HG02623 (cell line): ENCODE data around the gene CTAGE4.
A peak's percentile ranks its signal among the peaks of the same experiment; 100 is the strongest.
"Not testable (repeated sequence)": the region's sequence is repeated elsewhere in the genome, so short reads cannot be mapped to it uniquely, and the experiment has no call there.

Experiments used
- ATAC-seq: cut with Tn5 transposase; IDR thresholded peaks from one replicate; pipeline ENCODE4 v1.9.1; 2021; ENCODE audit warnings: moderate library complexity; ENCODE audit not compliant: unreplicated experiment

Gene CTAGE4, protein sequence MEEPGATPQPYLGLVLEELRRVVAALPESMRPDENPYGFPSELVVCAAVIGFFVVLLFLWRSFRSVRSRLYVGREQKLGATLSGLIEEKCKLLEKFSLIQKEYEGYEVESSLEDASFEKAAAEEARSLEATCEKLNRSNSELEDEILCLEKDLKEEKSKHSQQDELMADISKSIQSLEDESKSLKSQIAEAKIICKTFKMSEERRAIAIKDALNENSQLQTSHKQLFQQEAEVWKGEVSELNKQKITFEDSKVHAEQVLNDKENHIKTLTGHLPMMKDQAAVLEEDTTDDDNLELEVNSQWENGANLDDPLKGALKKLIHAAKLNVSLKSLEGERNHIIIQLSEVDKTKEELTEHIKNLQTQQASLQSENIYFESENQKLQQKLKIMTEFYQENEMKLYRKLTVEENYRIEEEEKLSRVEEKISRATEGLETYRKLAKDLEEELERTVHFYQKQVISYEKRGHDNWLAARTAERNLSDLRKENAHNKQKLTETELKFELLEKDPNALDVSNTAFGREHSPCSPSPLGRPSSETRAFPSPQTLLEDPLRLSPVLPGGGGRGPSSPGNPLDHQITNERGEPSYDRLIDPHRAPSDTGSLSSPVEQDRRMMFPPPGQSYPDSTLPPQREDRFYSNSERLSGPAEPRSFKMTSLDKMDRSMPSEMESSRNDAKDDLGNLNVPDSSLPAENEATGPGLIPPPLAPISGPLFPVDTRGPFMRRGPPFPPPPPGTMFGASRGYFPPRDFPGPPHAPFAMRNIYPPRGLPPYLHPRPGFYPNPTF

DNA sequence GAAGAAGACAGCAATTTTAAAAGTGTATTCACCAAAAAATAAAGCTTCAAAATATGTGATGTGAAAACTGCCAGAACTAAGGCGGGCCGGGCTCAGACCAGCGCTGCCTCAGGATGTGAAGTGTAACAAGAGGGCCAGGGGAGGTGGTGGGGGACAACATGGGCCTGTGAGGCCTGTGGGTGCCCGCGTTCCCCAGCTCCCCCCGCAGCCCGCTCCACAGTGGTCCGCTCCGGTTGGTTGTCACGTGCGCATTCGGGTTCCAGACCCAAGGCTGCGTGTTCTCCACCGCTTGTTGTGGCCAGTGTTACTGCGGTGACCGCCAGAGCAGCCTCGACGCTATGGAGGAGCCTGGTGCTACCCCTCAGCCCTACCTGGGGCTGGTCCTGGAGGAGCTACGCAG, at the start of gene CTAGE4:
CTAGE4 (plus strand) TSS at position 301 of the 400 bp plus-strand sequence; CDS start at position 339, 38 bp downstream.
- ATAC-seq, result not testable (repeated sequence)

GRCh38 chr7:144134116-144134515, 49.1 kb upstream of the CTAGE4 start:
- no peak for ATAC-seq

GRCh38 chr7:144137501-144137900, 45.8 kb upstream of the CTAGE4 start:
- ATAC-seq, result no peak

- ATAC-seq, result no peak
Observed at GRCh38 chr7:144142187-144142586, 41.1 kb upstream of the CTAGE4 start.

DNA sequence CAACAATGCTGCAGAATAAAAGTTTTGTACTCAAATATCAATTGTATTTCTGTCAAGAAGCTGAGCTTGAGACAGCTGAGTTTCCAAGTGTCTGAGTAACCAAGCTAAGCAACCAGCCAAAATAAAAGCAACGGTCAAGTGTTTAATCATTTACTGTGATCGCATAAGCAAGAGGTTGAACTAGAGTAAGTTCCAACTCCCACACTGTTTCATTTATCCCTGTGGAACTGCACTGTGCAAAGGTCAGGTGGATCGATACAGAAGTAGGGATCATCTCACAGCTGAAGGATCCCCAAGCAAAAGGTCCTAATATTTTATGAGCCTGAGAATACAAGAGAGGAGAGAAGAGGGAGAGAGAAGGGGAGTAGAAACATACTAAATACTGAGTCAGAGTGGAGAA, 38.8 kb upstream of the CTAGE4 start:
- no peak for ATAC-seq

GRCh38 chr7:144148224-144148827, 34.9 kb upstream of the CTAGE4 start:
- no peak for ATAC-seq

DNA sequence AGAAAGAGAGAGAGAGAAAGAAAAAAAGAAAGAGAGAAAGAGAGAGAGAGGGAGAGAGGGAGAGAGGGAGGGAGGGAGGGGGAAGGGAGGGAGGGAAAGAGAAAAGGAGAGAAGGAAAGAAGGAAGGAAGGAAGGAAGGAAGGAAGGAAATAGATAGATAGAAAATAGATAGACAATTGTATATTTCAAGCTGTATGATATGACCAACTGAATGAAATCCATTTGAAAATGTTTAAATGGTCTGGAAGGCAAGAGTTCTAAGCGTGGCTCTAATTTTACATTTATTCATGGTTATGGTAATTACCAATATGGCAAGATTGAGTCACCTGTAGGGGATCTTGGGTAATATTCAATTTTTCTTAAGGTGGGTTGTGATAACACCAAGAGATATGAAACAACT, 24.4 kb upstream of the CTAGE4 start:
- no peak for ATAC-seq

DNA sequence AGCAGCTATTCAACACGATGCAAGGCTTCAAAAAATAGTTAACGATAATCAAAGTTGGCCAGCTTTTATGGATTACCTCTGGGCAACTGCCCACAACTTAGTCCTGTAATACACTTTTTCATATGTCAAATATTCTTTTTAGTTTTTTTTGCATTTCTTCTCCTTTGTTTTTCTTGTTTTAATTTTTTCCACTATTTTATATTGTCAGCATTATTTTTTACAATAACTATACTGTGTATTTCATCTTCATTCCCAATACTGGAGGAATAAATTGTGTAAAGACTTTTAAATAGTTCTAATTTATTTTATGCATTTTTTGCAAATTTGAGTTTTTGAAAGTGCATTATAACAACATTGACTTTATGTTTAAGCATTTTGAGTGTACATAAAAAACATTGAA, 18.5 kb upstream of the CTAGE4 start:
- no peak for ATAC-seq

DNA sequence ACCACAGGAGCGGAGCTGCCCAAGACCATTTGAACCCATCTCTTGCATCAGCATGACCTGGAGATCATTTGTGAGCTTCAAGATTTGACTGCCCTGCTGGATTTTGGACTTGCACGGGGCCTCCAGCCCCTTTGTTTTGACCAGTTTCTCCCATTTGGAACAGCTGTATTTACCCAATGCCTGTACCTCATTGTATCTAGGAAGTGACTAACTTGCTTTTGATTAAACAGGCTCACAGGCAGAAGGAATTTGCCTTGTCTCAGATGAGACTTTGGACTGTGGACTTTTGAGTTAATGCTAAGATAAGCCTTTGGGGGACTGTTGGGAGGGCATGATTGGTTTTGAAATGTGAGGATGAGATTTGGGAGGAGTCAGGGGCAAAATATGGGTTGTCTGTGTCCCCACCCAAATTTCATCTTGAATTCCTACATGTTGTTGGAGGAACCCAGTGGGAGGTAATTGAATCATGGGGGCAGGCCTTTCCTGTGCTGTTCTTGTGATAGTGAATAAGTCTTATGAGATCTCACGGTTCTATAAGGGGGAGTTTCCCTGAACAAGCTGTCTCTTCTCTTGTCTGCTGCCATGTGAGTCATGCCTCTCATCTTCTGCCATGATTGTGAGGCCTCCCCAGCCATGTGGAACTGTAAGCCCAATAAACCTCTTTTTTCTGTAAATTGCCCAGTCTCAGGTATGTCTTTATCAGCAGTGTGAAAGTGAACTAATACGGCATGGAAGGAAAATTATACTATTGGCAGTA, 11.5 kb upstream of the CTAGE4 start:
- not testable (repeated sequence) for ATAC-seq

DNA sequence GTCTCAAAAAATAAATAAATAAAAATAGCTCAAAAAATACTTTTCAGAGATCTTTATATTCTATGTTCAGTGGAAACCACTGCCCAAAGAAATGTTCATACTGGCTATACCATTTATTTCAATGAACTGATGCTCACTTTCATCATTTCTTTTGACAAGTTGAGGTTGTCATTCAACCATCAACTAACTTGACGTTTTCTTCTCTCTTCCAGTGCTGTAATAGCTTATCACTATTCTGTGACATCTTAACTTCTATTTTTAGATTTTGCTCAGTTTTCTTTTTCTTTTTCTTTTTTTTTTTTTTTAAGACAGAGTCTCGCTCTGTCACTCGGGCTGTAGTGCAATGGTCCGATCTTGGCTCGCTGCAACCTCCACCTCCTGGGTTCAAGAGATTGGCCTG, 8.7 kb upstream of the CTAGE4 start:
- no peak for ATAC-seq

DNA sequence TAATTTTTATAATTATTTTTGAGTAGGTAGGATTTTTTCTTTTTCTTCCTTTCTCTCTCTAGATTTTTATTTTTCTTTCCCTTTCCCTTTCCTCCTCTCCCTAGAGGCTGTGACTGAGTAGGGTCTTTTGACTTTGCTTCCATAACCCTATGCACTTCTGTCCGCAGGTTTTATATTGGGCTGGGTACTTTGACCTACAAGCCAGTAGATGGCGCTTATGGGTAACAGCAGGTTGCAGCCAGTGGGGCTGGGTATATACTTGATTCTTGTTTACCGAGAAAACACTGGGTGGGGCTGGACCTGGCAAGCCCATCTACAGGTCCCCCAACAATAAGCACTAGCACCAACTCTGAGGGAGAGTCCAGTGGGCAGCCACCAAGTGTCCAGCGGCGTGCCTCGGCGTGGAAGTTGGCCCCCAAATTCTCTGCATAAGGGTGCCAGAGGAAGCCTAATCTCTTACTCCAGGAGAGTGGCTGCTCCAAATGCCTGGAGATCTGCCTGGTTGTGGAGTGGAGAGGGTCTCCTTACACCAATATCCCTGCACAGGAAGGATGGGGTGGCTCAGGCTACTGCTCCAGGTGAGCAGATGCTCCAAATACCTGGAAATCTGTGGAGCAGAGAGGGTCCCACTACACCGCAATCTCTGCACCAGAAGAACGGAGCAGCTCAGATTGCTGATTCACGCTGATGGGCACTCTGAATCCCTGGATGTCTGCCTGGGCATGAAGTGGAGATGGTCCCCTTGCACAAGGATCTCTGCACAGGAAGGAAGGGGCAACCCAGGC, 4.7 kb upstream of the CTAGE4 start:
- peak; percentile 98 for ATAC-seq

DNA sequence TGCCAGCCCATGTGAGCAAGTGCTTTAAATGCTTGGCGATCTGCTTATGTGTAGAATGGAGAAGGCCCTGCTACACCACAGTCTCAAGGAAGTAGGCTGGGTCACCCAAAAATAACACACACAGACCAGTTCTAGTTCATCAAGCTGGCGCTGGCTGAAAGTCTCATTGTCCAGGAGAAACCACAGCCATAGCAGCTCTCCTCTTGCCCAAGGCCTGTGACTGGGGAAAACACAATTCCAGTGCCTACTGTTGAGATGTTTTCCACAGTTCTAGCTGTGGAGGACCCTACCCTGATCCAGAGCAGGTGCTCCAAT, 4.1 kb upstream of the CTAGE4 start:
- not testable (repeated sequence) for ATAC-seq

DNA sequence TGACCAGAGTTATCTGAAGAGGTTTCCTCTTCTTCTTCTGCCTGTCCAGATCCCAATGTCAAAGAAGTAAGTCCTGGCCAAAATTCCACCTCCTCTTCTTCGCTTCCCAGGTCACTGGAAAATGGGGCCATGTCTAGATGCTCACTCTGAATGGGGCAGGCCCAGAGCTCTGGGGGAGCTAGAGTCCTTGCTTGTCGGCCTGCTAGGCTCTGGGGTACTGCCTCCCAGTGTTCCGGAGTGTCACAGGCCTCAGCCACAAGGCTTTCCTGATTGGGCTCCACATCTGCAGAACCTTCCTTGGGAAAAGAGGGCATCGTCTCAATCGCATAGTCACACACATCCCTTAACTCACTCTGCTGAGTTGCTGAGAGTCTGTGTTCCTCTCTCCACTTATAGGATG, 4.6 kb downstream of the CTAGE4 start:
- ATAC-seq, result not testable (repeated sequence)

DNA sequence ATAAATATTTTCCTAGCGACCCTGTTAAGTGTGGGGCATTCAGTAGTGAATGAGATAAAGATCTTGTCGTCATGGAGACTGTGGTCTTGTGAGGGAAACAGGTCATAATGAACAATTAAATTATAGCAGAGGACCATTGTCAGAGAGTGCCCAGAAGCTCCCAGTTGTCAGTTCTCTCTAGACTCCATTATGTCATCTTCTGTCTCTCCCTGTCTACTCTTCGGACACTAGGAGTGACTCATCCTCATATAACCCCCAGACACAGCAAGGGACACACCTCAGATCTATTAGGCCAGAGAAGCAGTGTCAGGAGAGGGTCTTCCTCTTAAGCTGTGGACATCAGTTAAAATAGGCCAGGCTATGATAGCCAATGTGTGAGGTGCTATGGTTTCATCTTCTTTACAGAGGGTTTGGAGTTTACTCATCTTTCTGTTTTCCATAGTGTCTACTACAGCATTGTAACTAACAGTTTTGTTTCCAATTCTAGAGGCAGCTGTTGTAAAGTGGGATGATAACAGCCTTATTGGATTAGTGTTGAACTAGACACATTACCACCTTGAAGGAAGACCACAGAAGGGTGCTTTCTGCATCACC, 5.4 kb downstream of the CTAGE4 start:
- ATAC-seq, result not testable (repeated sequence)

DNA sequence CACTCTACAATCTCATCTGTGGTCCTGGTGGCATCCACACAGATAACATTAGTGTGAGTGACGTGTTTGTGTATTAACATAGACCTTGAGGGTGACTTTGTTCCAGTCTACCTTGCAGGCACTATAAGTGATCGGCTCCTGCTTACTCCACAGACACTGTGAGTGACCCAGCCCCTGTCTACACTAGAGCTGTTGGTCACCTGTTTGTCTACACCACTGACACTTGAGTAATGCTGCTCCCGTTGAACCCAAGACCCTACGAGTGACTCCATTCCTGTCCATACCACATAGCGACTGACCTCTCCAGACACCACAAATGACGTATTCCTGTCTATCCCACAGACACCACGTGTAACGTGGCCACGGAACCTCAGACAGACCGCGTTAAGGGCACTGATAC, 10.5 kb downstream of the CTAGE4 start:
- ATAC-seq, result not testable (repeated sequence)

DNA sequence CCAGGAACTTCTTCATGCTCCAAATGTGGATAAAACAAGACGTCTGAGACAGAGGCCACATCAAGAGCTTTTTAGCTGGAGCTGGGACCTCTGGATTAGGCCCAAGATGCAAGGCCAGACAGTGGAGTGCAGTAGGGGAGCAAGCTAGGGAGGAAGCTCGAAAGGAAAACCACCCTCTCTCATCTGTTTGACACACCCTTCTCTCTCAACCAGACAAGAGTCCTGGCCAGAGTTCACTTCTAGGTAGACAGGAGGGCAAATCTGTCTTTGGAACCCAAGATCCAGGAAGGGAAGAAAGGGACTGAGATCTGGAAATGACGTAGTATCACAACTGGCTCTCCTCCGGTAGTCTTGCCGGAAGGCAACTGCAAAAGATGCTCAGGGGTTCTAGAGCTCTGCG, 11.2 kb downstream of the CTAGE4 start:
- ATAC-seq, result not testable (repeated sequence)

GRCh38 chr7:144195212-144195872, 12.1 kb downstream of the CTAGE4 start, which contains the start of gene ARHGEF35:
TSS of gene ARHGEF35 (minus strand) at chr7:144195833. CDS start at chr7:144188383, 7,450 bp downstream.
- ATAC-seq, result peak; percentile 56

DNA sequence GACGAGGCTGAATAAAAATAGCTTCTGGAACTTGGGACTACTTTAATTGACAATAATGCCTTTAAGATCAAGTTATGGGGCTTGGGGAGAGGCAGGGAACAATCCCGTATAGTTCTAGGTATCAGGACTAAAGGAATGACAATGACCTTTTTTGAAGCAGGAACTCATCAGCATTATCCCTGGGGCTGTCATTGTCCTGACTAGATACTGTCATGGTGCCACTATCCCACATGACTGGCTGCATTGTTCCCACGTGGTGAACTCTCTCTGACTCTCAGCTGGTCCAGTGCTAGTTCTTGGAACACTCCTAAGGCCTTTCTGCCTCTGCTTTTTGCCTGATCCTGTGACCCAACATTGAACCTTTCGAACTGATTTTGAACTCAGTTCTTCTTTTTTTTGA, 15.7 kb downstream of the CTAGE4 start:
- not testable (repeated sequence) for ATAC-seq

DNA sequence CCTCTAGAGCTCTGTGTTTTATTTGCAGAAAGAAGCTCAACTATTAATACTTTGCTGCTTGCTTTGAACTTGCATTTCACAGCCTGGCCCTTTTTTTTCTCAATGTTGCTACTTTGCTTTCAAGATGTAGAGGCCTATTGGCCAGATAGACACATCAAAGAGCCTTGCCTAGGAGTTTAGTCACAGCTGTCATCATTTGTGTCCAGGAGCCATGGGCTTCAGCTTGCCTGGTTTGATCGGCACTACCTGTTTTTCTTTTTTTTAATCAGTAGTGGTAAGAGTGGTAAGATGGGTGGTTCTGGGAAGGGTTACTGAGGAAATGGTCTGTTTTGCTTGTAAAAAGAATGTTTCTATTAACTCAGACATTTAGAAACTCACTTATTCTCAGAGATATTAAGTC, 18.7 kb downstream of the CTAGE4 start:
- ATAC-seq, result peak; percentile 31
